OCI-LY1 (cell line): Measurements from ENCODE around the gene ZNF148.
A peak's percentile ranks its signal among the peaks of the same experiment; 100 is the strongest.

ENCODE experiments used
- H2AFZ ChIP-seq: fragments of 200-600 bp; sonication (generic), shearing (Covaris generic); 2 replicates; pipeline ENCODE4 v1.6.0; 2014; ENCODE audit warnings: antibody characterized with exemption, mild to moderate bottlenecking, low read length
- H3F3A ChIP-seq: fragments of 200-600 bp; sonication (generic), shearing (Covaris generic); 2 replicates; pipeline ENCODE4 v1.6.0; 2014; ENCODE audit warnings: mild to moderate bottlenecking, antibody characterized with exemption, low read length, moderate library complexity; ENCODE audit not compliant: insufficient read depth
- H3K27ac ChIP-seq: fragments of 200-600 bp; sonication (generic); 2 replicates; pipeline ENCODE4 v1.5.1; 2014; ENCODE audit warnings: low read length, mixed run types, mild to moderate bottlenecking, low read depth; ENCODE audit not compliant: poor library complexity, severe bottlenecking
- H3K27me3 ChIP-seq: fragments of 200-600 bp; sonication (generic); 2 replicates; pipeline ENCODE4 v1.6.0; 2014; ENCODE audit warnings: antibody characterized with exemption, mild to moderate bottlenecking, low read length, moderate library complexity; ENCODE audit not compliant: insufficient read depth
- H3K36me3 ChIP-seq: fragments of 200-600 bp; sonication (generic); 2 replicates; pipeline ENCODE4 v1.6.1; 2014; ENCODE audit warnings: mild to moderate bottlenecking, antibody characterized with exemption, low read length, moderate library complexity, mixed read lengths; ENCODE audit not compliant: insufficient read depth
- H3K4me1 ChIP-seq: fragments of 200-600 bp; sonication (generic); 2 replicates; pipeline ENCODE4 v1.5.1; 2014; ENCODE audit warnings: mild to moderate bottlenecking, low read length, moderate library complexity; ENCODE audit not compliant: insufficient read depth, severe bottlenecking
- H3K4me2 ChIP-seq: fragments of 200-600 bp; sonication (generic), shearing (Covaris generic); 2 replicates; pipeline ENCODE4 v1.6.1; 2014; ENCODE audit warnings: low read length
- H3K4me3 ChIP-seq: fragments of 200-600 bp; sonication (generic); 2 replicates; pipeline ENCODE4 v1.5.1; 2014; ENCODE audit warnings: low read length, low read depth, mild to moderate bottlenecking, mixed read lengths; ENCODE audit not compliant: poor library complexity, severe bottlenecking
- H3K79me2 ChIP-seq: fragments of 200-600 bp; shearing (Covaris generic); 2 replicates; pipeline ENCODE4 v1.6.1; 2016; ENCODE audit warnings: mixed run types, low read length, mixed read lengths; ENCODE audit not compliant: insufficient read depth
- H3K9ac ChIP-seq: fragments of 200-600 bp; sonication (generic), shearing (Covaris generic); 2 replicates; pipeline ENCODE4 v1.6.1; 2014; ENCODE audit warnings: mild to moderate bottlenecking, low read length, mixed read lengths
- H3K9me2 ChIP-seq: fragments of 200-600 bp; sonication (generic), shearing (Covaris generic); 2 replicates; pipeline ENCODE4 v1.6.1; 2014; ENCODE audit warnings: low read depth, mild to moderate bottlenecking, low read length, mixed read lengths
- H3K9me3 ChIP-seq: fragments of 200-600 bp; shearing (Covaris generic); 2 replicates; pipeline ENCODE4 v1.6.1; 2014; ENCODE audit warnings: low read length, mixed read lengths
- H4K20me1 ChIP-seq: fragments of 200-600 bp; sonication (generic), shearing (Covaris generic); 2 replicates; pipeline ENCODE4 v1.6.0; 2016; ENCODE audit warnings: mild to moderate bottlenecking, low read length; ENCODE audit not compliant: insufficient read depth
- CTCF ChIP-seq: fragments of 200-600 bp; sonication (generic), shearing (Covaris generic); IDR thresholded peaks from 2 replicates; pipeline ENCODE4 v1.5.1; 2017; ENCODE audit warnings: mild to moderate bottlenecking, antibody characterized with exemption, low read length, moderate library complexity, mixed read lengths
- EZH2 ChIP-seq: fragments of 200-600 bp; sonication (generic), shearing (Covaris generic); IDR thresholded peaks from 2 replicates; pipeline ENCODE4 v1.8.0; 2017; ENCODE audit warnings: borderline replicate concordance, mixed run types, mild to moderate bottlenecking, antibody characterized with exemption, low read length, moderate library complexity, mixed read lengths

The ZNF148 gene

GRCh38 chr3:125378762-125379161 lies 3.6 kb upstream of the ZNF148 start:
- Histone ChIP-seq H3F3A (no peaks in the 10 kb centered on the region), H3K4me2 (no peak overlapping the region), H3K9ac (no peak overlapping the region), H2AFZ (no peak overlapping the region), H3K27ac (no peak overlapping the region), H3K27me3 (no peaks in the 10 kb centered on the region), H3K79me2 (peaks cover 10% of the 10 kb centered on the region), H4K20me1 (no peaks in the 10 kb centered on the region), H3K36me3 (no peaks in the 10 kb centered on the region), H3K4me3 (no peak overlapping the region), H3K9me3 (no peaks in the 10 kb centered on the region), H3K9me2 (no peaks in the 10 kb centered on the region), H3K4me1 (peaks cover 15% of the 10 kb centered on the region)
- TF ChIP-seq EZH2 (no peak), CTCF (no peak)

GRCh38 chr3:125375950-125376679 lies 990 bp upstream of the ZNF148 start:
- no peaks in the 10 kb centered on the region for H3K9me3 ChIP-seq
- H4K20me1 ChIP-seq, result no peaks in the 10 kb centered on the region
- no peak overlapping the region for H2AFZ ChIP-seq
- H3K27ac ChIP-seq, result no peak overlapping the region
- TF ChIP-seq CTCF, result no peak
- no peak for TF ChIP-seq EZH2
- H3K4me2 ChIP-seq, result peak overlapping the region; percentile 91
- H3K9ac ChIP-seq, result peak overlapping the region; percentile 95
- H3K4me3 ChIP-seq, result peak overlapping the region; percentile 89
- H3K79me2 ChIP-seq, result peaks cover 34% of the 10 kb centered on the region
- 0 out of 2 replicates have a peak, but pooled peaks cover 3% of the 10 kb centered on the region for H3K36me3 ChIP-seq
- H3K9me2 ChIP-seq, result no peaks in the 10 kb centered on the region
- no peaks in the 10 kb centered on the region for H3K27me3 ChIP-seq
- peaks cover 21% of the 10 kb centered on the region for H3K4me1 ChIP-seq
- H3F3A ChIP-seq, result no peaks in the 10 kb centered on the region

- peak overlapping the region; percentile 43 for H3K27ac ChIP-seq
- H3K4me3 ChIP-seq, result peak overlapping the region; percentile 89
- H3F3A ChIP-seq, result no peaks in the 10 kb centered on the region
- H3K9me3 ChIP-seq, result no peaks in the 10 kb centered on the region
- H3K27me3 ChIP-seq, result no peaks in the 10 kb centered on the region
- TF ChIP-seq EZH2 (no peak), CTCF (no peak)
- H3K4me1 ChIP-seq, result peaks cover 21% of the 10 kb centered on the region
- H3K9me2 ChIP-seq, result no peaks in the 10 kb centered on the region
- no peaks in the 10 kb centered on the region for H4K20me1 ChIP-seq
- H3K9ac ChIP-seq, result peak overlapping the region; percentile 95
- no peak overlapping the region for H2AFZ ChIP-seq
- peaks cover 3% of the 10 kb centered on the region; the same call in 1 of the 2 replicates for H3K36me3 ChIP-seq
- H3K4me2 ChIP-seq, result peak overlapping the region; percentile 85
- H3K79me2 ChIP-seq, result peaks cover 49% of the 10 kb centered on the region
Measured at GRCh38 chr3:125374501-125374995, 577 bp downstream of the ZNF148 start.
